GM19043 (cell line): ENCODE measurements around the gene SPATA31D3.
"Not testable (repeated sequence)": the region's sequence is repeated elsewhere in the genome, so short reads cannot be mapped to it uniquely, and the experiment has no call there.

ENCODE experiments used
- ATAC-seq: cut with Tn5 transposase; IDR thresholded peaks from one replicate; pipeline ENCODE4 v1.9.1; 2021; ENCODE audit warnings: low read depth; ENCODE audit not compliant: unreplicated experiment

Gene SPATA31D3

GRCh38 chr9:81943393-81943792, at the start of gene SPATA31D3:
TSS of gene SPATA31D3 (plus strand) at chr9:81943500. CDS start at chr9:81943586, 86 bp downstream.
- not testable (repeated sequence) for ATAC-seq

- no peak for ATAC-seq
Observed at GRCh38 chr9:81893929-81894328, 49.4 kb upstream of the SPATA31D3 start.

GRCh38 chr9:81894891-81895290, 48.4 kb upstream of the SPATA31D3 start:
- ATAC-seq: no peak

- ATAC-seq: no peak
Observed at GRCh38 chr9:81896070-81896469, 47.2 kb upstream of the SPATA31D3 start.

GRCh38 chr9:81898851-81899250, 44.4 kb upstream of the SPATA31D3 start:
- no peak for ATAC-seq

- ATAC-seq: no peak
Observed at GRCh38 chr9:81902196-81902595, 41.1 kb upstream of the SPATA31D3 start.

GRCh38 chr9:81902626-81903025, 40.7 kb upstream of the SPATA31D3 start:
- no peak for ATAC-seq

GRCh38 chr9:81906671-81907070, 36.6 kb upstream of the SPATA31D3 start:
- no peak for ATAC-seq

- ATAC-seq: no peak
Observed at GRCh38 chr9:81912135-81912534, 31.2 kb upstream of the SPATA31D3 start.

- ATAC-seq: no peak
Observed at GRCh38 chr9:81915801-81916505, 27.3 kb upstream of the SPATA31D3 start.

- not testable (repeated sequence) for ATAC-seq
Observed at GRCh38 chr9:81918507-81918906, 24.8 kb upstream of the SPATA31D3 start.

GRCh38 chr9:81928305-81928704, 15.0 kb upstream of the SPATA31D3 start, which contains the start of gene SPATA31D4:
TSS of gene SPATA31D4 (plus strand) at chr9:81928428. CDS start at chr9:81928514, 86 bp downstream.
- not testable (repeated sequence) for ATAC-seq

- not testable (repeated sequence) for ATAC-seq
Observed at GRCh38 chr9:81930147-81930546, 13.2 kb upstream of the SPATA31D3 start.

- not testable (repeated sequence) for ATAC-seq
Observed at GRCh38 chr9:81933547-81933946, 9.8 kb upstream of the SPATA31D3 start.

- not testable (repeated sequence) for ATAC-seq
Observed at GRCh38 chr9:81948650-81949049, 5.3 kb downstream of the SPATA31D3 start.

- ATAC-seq: no peak
Observed at GRCh38 chr9:81953096-81953495, 9.8 kb downstream of the SPATA31D3 start.

GRCh38 chr9:81955625-81956024, 12.3 kb downstream of the SPATA31D3 start:
- ATAC-seq: no peak

GRCh38 chr9:81964218-81965171, 21.2 kb downstream of the SPATA31D3 start:
- no peak for ATAC-seq

- ATAC-seq: no peak
Observed at GRCh38 chr9:81968026-81968425, 24.7 kb downstream of the SPATA31D3 start.

GRCh38 chr9:81969971-81970370, 26.7 kb downstream of the SPATA31D3 start:
- no peak for ATAC-seq

GRCh38 chr9:81971727-81972126, 28.4 kb downstream of the SPATA31D3 start:
- ATAC-seq: no peak
